GM23338 (cell line): ENCODE results near the gene GRIN2A. TPM values are rescaled to one million over a fixed set of nuclear protein-coding genes. Genes with fewer than 3 reads are reported as not detected.

ENCODE experiments used
- ATAC-seq: fragments of 200-7000 bp; cut with Tn5 transposase; 3 replicates; pipeline ENCODE4 v1.9.1; 2020
- DNase-seq: peaks from one replicate; pipeline ENCODE4 v3.0.0-alpha.2; 2015; ENCODE audit warnings: low spot score
- H2AFZ ChIP-seq: fragments of 200-600 bp; sonication (generic); 2 replicates; pipeline ENCODE4 v1.8.0; 2016; ENCODE audit warnings: antibody characterized with exemption, mild to moderate bottlenecking, moderate library complexity
- H3F3A ChIP-seq: fragments of 200-600 bp; sonication (generic); replicated peaks from 2 replicates; pipeline ENCODE4 v1.8.0; 2017; ENCODE audit warnings: antibody characterized with exemption, mixed run types, low read depth
- H3K27ac ChIP-seq: fragments of 200-600 bp; sonication (generic); 2 replicates; pipeline ENCODE4 v1.6.1; 2016; ENCODE audit warnings: low read depth
- H3K27me3 ChIP-seq: fragments of 200-600 bp; sonication (generic); 2 replicates; pipeline ENCODE4 v1.8.0; 2016; ENCODE audit warnings: mild to moderate bottlenecking, mixed run types, moderate library complexity; ENCODE audit not compliant: insufficient read depth
- H3K36me3 ChIP-seq: fragments of 200-600 bp; sonication (generic); 2 replicates; pipeline ENCODE4 v1.8.0; 2016; ENCODE audit warnings: mild to moderate bottlenecking; ENCODE audit not compliant: insufficient read depth
- H3K4me1 ChIP-seq: fragments of 200-600 bp; sonication (generic); 2 replicates; pipeline ENCODE4 v1.8.0; 2016; ENCODE audit warnings: mild to moderate bottlenecking, moderate library complexity; ENCODE audit not compliant: insufficient read depth
- H3K4me2 ChIP-seq: fragments of 200-600 bp; sonication (generic); 2 replicates; pipeline ENCODE4 v1.7.1; 2017; ENCODE audit warnings: mixed run types
- H3K4me3 ChIP-seq: fragments of 200-600 bp; sonication (generic); 2 replicates; pipeline ENCODE4 v1.6.1; 2016; ENCODE audit warnings: mixed run types
- H3K79me2 ChIP-seq: fragments of 200-600 bp; sonication (generic); replicated peaks from 2 replicates; pipeline ENCODE4 v1.8.0; 2017; ENCODE audit warnings: mild to moderate bottlenecking; ENCODE audit not compliant: insufficient read depth
- H3K9me2 ChIP-seq: fragments of 200-600 bp; sonication (generic); 2 replicates; pipeline ENCODE4 v1.8.0; 2017; ENCODE audit not compliant: insufficient read depth
- H4K20me1 ChIP-seq: fragments of 200-600 bp; sonication (generic); replicated peaks from 2 replicates; pipeline ENCODE4 v1.8.0; 2017; ENCODE audit warnings: mild to moderate bottlenecking; ENCODE audit not compliant: insufficient read depth
- H3K27ac Mint-ChIP-seq: 2 replicates; pipeline ENCODE4 v1.8.0; 2020; ENCODE audit warnings: inconsistent platforms, mild to moderate bottlenecking, moderate library complexity, mixed read lengths
- H3K27me3 Mint-ChIP-seq: 3 replicates; pipeline ENCODE4 v1.8.0; 2022; ENCODE audit warnings: low read depth, mild to moderate bottlenecking, moderate library complexity, mixed read lengths, inconsistent platforms; ENCODE audit not compliant: insufficient read depth, poor library complexity
- H3K36me3 Mint-ChIP-seq: 3 replicates; pipeline ENCODE4 v1.8.0; 2021; ENCODE audit warnings: low read depth, mild to moderate bottlenecking, inconsistent platforms, moderate library complexity, mixed read lengths
- H3K4me1 Mint-ChIP-seq: 3 replicates; pipeline ENCODE4 v1.8.0; 2020; ENCODE audit warnings: mild to moderate bottlenecking, inconsistent platforms, mixed read lengths
- H3K4me3 Mint-ChIP-seq: 3 replicates; pipeline ENCODE4 v1.8.0; 2021; ENCODE audit warnings: moderate library complexity, mild to moderate bottlenecking, inconsistent platforms, mixed read lengths
- H3K9me3 Mint-ChIP-seq: 3 replicates; pipeline ENCODE4 v1.8.0; 2020; ENCODE audit warnings: moderate library complexity, mild to moderate bottlenecking, inconsistent platforms, mixed read lengths
- CTCF ChIP-seq, 2 experiments: fragments of 200-600 bp in 1 of 2; sonication (generic) in 1 of 2; conservative IDR thresholded peaks; 2 replicates each; pipeline versions ENCODE4 v1.5.1 to v1.6.1; 2016 to 2017; ENCODE audit warnings: antibody characterized with exemption in 2 of 2, low read depth in 2 of 2, mild to moderate bottlenecking in 2 of 2, moderate library complexity in 1 of 2
- EZH2 ChIP-seq: fragments of 200-600 bp; sonication (generic); IDR thresholded peaks from one replicate; pipeline ENCODE4 v1.8.0; 2017; ENCODE audit warnings: antibody characterized with exemption, mild to moderate bottlenecking, low read depth; ENCODE audit not compliant: unreplicated experiment
- EZH2phosphoT487 ChIP-seq: fragments of 200-600 bp; sonication (generic); IDR thresholded peaks from one replicate; pipeline ENCODE4 v1.8.1; 2018; ENCODE audit warnings: antibody characterized with exemption; ENCODE audit not compliant: unreplicated experiment
- JUNB ChIP-seq: IDR thresholded peaks from one replicate; pipeline ENCODE4 v1.6.1; 2016; ENCODE audit warnings: antibody characterized with exemption; ENCODE audit not compliant: unreplicated experiment
- NANOG ChIP-seq: IDR thresholded peaks from 2 replicates; pipeline ENCODE4 v1.6.1; 2016; ENCODE audit warnings: antibody characterized with exemption, borderline replicate concordance
- STAT1 ChIP-seq: IDR thresholded peaks from one replicate; pipeline ENCODE4 v1.6.1; 2016; ENCODE audit warnings: antibody characterized with exemption; ENCODE audit not compliant: unreplicated experiment
- ZNF114 ChIP-seq: fragments of 250-450 bp; sonication (Bioruptor Pico); IDR thresholded peaks from 2 replicates; pipeline ENCODE4 v1.5.0; 2020; ENCODE audit warnings: mild to moderate bottlenecking, moderate library complexity
- ZNF331 ChIP-seq: fragments of 250-450 bp; sonication (Bioruptor Pico); IDR thresholded peaks from 2 replicates; pipeline ENCODE4 v1.5.0; 2020; ENCODE audit warnings: low read depth, mild to moderate bottlenecking, moderate library complexity
- ZNF462 ChIP-seq: fragments of 250-450 bp; sonication (Bioruptor Pico); IDR thresholded peaks from 2 replicates; pipeline ENCODE4 v1.5.0; 2020; ENCODE audit warnings: mild to moderate bottlenecking, moderate library complexity
- polyA plus RNA-seq: library from polyadenylated mRNA; unstranded; fragments of >200 nt; fragmentation: Nextera tagmentation; extraction: Ambion mirVana; gene quantifications from 2 replicates; pipeline ENCODE4 v1.2.1, GENCODE V29; 2016
- total RNA-seq: library from RNA; depleted of rRNA; stranded (reverse); fragments of >200 nt; shearing (Covaris generic); gene quantifications from 2 replicates; pipeline ENCODE4 v1.2.3, GENCODE V29; 2014

The GRIN2A gene
- total and polyA plus RNA-seq, 2 experiments from 2014 or later: 0.89 to 5.1 TPM

- TF ChIP-seq STAT1 (no peak), ZNF462 (no peak)
These were observed 93.8 kb downstream of the GRIN2A start (continued) for GRCh38 chr16:10088380-10088793.

- Histone ChIP-seq H3K27ac (no peak overlapping the region), H3K9me2 (no peaks in the 10 kb centered on the region), H3K79me2 (no peaks in the 10 kb centered on the region), H4K20me1 (no peaks in the 10 kb centered on the region), H3K4me3 (no peak overlapping the region), H3F3A (no peaks in the 10 kb centered on the region), H3K36me3 (no peaks in the 10 kb centered on the region), H3K4me1 (no peaks in the 10 kb centered on the region), H2AFZ (no peak overlapping the region), H3K4me2 (no peak overlapping the region), H3K27me3 (no peaks in the 10 kb centered on the region)
- H3K27ac Mint-ChIP-seq: no peak overlapping the region
- ATAC-seq (no peak), DNase-seq (no peak)
- H3K36me3 Mint-ChIP-seq: no peaks in the 10 kb centered on the region
- H3K9me3 Mint-ChIP-seq: no peaks in the 10 kb centered on the region
- H3K4me3 Mint-ChIP-seq: no peak overlapping the region
- H3K27me3 Mint-ChIP-seq: no peaks in the 10 kb centered on the region
- peaks cover 3% of the 10 kb centered on the region; the same call in 1 of the 3 replicates for H3K4me1 Mint-ChIP-seq
- TF ChIP-seq STAT1 (no peak), EZH2 (no peak), ZNF114 (CRISPR knock-in tag) (no peak), JUNB (no peak), ZNF331 (CRISPR knock-in tag) (no peak), EZH2phosphoT487 (no peak), NANOG (no peak), ZNF462 (no peak), CTCF (conservative IDR thresholded peaks at IDR 0.05; ENCODE audit: low read depth in 2 of 2) (no peak)
These were observed 95.1 kb downstream of the GRIN2A start for GRCh38 chr16:10087151-10087550.
